A673 (cell line): Measurements from ENCODE around the gene UBN2. TPM values are rescaled to one million over a fixed set of nuclear protein-coding genes. Genes with fewer than 3 reads are reported as not detected.

Experiments used
- BruUV-seq: library from RNA; stranded (reverse); fragments of 400-500 nt; replicated peaks from 2 replicates; lab custom pipeline; 2021; lab: Mats Ljungman, UMichigan
- CTCF ChIA-PET: fragments of 300-600 bp; sonication (Branson Sonifier 250); formaldehyde crosslinking; loops from one replicate; lab custom pipeline; 2022; ENCODE audit warnings: antibody characterized with exemption; lab: Charles Lee
- POLR2A ChIA-PET: fragments of 300-600 bp; sonication (Branson Sonifier 250); formaldehyde crosslinking; loops from one replicate; lab custom pipeline; 2022; ENCODE audit warnings: antibody characterized with exemption; ENCODE audit not compliant: low non-redundant PET; lab: Charles Lee
- DNase-seq: peaks from one replicate; pipeline ENCODE4 v3.0.0-alpha.2; 2015; ENCODE audit warnings: low spot score
- H3K27ac ChIP-seq: fragments of 200-600 bp; sonication (generic); 2 replicates; pipeline ENCODE4 v1.5.1; 2016; ENCODE audit warnings: mixed run types, low read depth, mild to moderate bottlenecking, mixed read lengths, antibody characterized with exemption, low read length; ENCODE audit not compliant: poor library complexity, severe bottlenecking
- H3K27me3 ChIP-seq: fragments of 200-600 bp; sonication (generic); replicated peaks from 2 replicates; pipeline ENCODE4 v1.6.1; 2017; ENCODE audit warnings: mixed run types, low read depth, mild to moderate bottlenecking, mixed read lengths, antibody characterized with exemption, low read length; ENCODE audit not compliant: insufficient read depth, poor library complexity
- H3K36me3 ChIP-seq: fragments of 200-600 bp; sonication (generic); 2 replicates; pipeline ENCODE4 v1.6.1; 2016; ENCODE audit warnings: mixed run types, mild to moderate bottlenecking, mixed read lengths, antibody characterized with exemption, low read length; ENCODE audit not compliant: insufficient read depth, poor library complexity, severe bottlenecking
- H3K4me1 ChIP-seq: fragments of 200-600 bp; sonication (generic); 2 replicates; pipeline ENCODE4 v1.6.1; 2017; ENCODE audit warnings: mixed run types, mild to moderate bottlenecking, mixed read lengths, antibody characterized with exemption, low read length; ENCODE audit not compliant: insufficient read depth, poor library complexity, severe bottlenecking
- H3K4me3 ChIP-seq: fragments of 200-600 bp; sonication (generic); 2 replicates; pipeline ENCODE4 v1.5.1; 2016; ENCODE audit warnings: low read depth, mixed run types, mild to moderate bottlenecking, mixed read lengths, low read length; ENCODE audit not compliant: poor library complexity, severe bottlenecking
- H3K9me3 ChIP-seq: fragments of 200-600 bp; sonication (generic); 2 replicates; pipeline ENCODE4 v1.6.1; 2016; ENCODE audit warnings: mixed run types, low read depth, mild to moderate bottlenecking, mixed read lengths, antibody characterized with exemption, low read length; ENCODE audit not compliant: poor library complexity, severe bottlenecking
- EZH2 ChIP-seq: fragments of 200-600 bp; sonication (generic); IDR thresholded peaks from 2 replicates; pipeline ENCODE4 v1.6.1; 2017; ENCODE audit warnings: borderline replicate concordance, low read depth, mild to moderate bottlenecking, mixed read lengths, antibody characterized with exemption, low read length; ENCODE audit not compliant: poor library complexity, severe bottlenecking
- intact Hi-C: fragments of 100-400 bp; cut with micrococcal nuclease; formaldehyde crosslinking; loops from one replicate; pipeline ENCODE4 v1.10.0; 2022; ENCODE audit not compliant: unreplicated experiment
- total RNA-seq: library from RNA; stranded (reverse); gene quantifications from 2 replicates; pipeline ENCODE4 v1.2.3, GENCODE V29; 2021
- TF ChIP-seq, protein P1 (sequence below): fragments of 300-800, 200-600 bp; sonication (generic); conservative IDR thresholded peaks from 2 replicates; pipeline ENCODE4 v1.5.1; 2017; ENCODE audit warnings: low read depth, mild to moderate bottlenecking, antibody characterized with exemption, low read length, moderate library complexity, mixed read lengths

The UBN2 gene
- total RNA-seq, 1 experiment from 2014 or later: 14.5 TPM

DNA sequence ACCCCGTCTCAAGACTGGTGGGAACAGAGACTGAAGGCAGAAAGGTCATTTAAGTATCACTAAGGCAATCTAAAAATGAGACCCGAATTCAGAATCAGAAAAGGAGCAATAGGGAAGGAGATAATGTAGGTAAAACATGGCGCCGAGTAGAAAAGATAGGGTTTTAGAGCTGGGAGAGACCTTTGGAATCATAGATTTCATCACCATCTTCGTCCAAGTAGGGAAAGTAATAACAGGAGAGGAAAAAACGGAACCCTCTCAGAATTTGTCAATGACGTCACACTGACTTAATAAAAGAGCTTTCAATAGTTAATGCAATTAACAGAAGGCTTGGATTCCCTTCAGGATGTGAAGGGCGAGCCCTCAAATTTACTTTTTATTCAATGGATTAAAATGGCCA is 1.0 kb upstream of the UBN2 start:
- TF ChIP-seq, protein P1, sequence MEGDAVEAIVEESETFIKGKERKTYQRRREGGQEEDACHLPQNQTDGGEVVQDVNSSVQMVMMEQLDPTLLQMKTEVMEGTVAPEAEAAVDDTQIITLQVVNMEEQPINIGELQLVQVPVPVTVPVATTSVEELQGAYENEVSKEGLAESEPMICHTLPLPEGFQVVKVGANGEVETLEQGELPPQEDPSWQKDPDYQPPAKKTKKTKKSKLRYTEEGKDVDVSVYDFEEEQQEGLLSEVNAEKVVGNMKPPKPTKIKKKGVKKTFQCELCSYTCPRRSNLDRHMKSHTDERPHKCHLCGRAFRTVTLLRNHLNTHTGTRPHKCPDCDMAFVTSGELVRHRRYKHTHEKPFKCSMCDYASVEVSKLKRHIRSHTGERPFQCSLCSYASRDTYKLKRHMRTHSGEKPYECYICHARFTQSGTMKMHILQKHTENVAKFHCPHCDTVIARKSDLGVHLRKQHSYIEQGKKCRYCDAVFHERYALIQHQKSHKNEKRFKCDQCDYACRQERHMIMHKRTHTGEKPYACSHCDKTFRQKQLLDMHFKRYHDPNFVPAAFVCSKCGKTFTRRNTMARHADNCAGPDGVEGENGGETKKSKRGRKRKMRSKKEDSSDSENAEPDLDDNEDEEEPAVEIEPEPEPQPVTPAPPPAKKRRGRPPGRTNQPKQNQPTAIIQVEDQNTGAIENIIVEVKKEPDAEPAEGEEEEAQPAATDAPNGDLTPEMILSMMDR: no peak
- TF ChIP-seq EZH2: no peak
- Histone ChIP-seq H3K4me3 (peak overlapping the region; percentile 83), H3K27ac (no peak overlapping the region), H3K9me3 (no peaks in the 10 kb centered on the region), H3K27me3 (peaks cover 8% of the 10 kb centered on the region), H3K36me3 (no peaks in the 10 kb centered on the region), H3K4me1 (peaks cover 8% of the 10 kb centered on the region)
- no TSS peak for BruUV-seq
- no peak for DNase-seq
- intact Hi-C loops: no loop called here
- ChIA-PET POLR2A (no interaction called here), CTCF (no interaction called here)

DNA sequence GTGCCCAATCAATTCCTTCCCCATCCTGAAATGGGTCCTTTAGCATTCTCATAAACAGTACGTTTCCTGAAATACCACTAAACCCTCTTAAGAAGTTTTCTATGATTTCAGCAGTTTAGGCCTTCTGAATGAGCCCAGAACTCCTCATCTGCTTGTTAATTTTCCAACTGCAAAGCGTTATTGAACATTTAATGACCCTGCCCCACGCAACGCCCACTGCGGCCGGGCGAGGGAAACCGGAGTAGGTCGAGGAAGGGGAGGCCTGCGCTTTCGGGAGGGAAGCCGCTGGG is 608 bp upstream of the UBN2 start:
- CTCF ChIA-PET: no interaction called here
- intact Hi-C loops: no loop called here
- POLR2A ChIA-PET: no interaction called here
- no peak for DNase-seq
- Histone ChIP-seq H3K27me3 (peaks cover 8% of the 10 kb centered on the region), H3K4me1 (peaks cover 8% of the 10 kb centered on the region), H3K4me3 (peak overlapping the region; percentile 83), H3K27ac (no peak overlapping the region), H3K9me3 (no peaks in the 10 kb centered on the region), H3K36me3 (no peaks in the 10 kb centered on the region)
- TF ChIP-seq EZH2: no peak
- TF ChIP-seq, protein P1: no peak
- no TSS peak for BruUV-seq

DNA sequence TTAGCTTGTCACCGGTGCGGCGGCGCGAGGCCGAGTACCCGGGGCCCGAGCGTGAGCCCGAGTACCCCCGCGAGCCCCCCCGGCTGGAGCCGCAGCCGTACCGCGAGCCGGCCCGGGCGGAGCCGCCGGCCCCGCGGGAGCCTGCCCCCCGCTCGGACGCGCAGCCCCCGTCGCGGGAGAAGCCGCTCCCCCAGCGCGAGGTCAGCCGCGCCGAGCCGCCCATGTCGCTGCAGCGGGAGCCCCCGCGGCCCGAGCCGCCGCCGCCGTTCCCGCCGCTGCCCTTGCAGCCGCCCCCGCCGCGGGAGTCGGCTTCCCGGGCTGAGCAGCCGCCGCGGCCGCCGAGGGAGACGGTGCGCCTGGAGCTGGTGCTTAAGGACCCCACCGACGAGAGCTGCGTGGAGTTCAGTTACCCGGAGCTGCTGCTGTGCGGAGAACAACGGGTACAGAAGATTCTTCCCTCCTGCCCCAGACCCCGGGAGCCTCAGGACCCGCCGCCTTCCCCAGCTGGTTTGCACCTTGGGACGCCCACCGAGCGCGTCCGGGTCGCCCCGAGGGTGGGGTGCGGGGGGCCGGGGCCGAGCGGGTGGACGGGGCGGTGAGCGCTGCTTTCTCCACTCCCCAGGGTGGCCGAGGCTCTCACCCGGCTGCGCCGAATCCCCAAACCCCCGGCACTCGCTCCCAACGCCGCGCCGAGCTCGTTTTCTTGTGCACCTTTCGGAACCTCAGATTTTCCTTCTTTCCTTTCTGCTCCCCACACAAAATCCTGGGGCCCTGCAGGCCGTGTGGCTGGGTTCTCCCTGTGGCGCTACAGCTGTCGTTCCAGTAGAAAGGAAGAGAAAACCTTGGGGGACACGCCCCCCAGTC is 708 bp downstream of the UBN2 start:
- DNase-seq: peak; percentile 35
- H3K9me3 ChIP-seq: no peaks in the 10 kb centered on the region
- peaks cover 8% of the 10 kb centered on the region for H3K4me1 ChIP-seq
- intact Hi-C loops: no loop called here
- peak overlapping the region; percentile 83 for H3K4me3 ChIP-seq
- ChIA-PET POLR2A (no interaction called here), CTCF (no interaction called here)
- no peak for TF ChIP-seq EZH2
- TF ChIP-seq, protein P1: no peak
- peak overlapping the region; percentile 81 for H3K27ac ChIP-seq
- no TSS peak for BruUV-seq
- peaks cover 8% of the 10 kb centered on the region for H3K27me3 ChIP-seq
- H3K36me3 ChIP-seq: no peaks in the 10 kb centered on the region
